PC-9 (cell line): Measurements from ENCODE around the gene ADORA2B.

ENCODE experiments used
- CTCF ChIP-seq: fragments of 200-600 bp; sonication (generic); conservative IDR thresholded peaks from 2 replicates; pipeline ENCODE4 v1.6.1; 2017; ENCODE audit warnings: mixed run types, antibody characterized with exemption, mild to moderate bottlenecking, moderate library complexity
- EZH2 ChIP-seq: fragments of 200-600 bp; sonication (generic); IDR thresholded peaks from 2 replicates; pipeline ENCODE4 v1.8.0; 2017; ENCODE audit warnings: antibody characterized with exemption, low read depth

DNA sequence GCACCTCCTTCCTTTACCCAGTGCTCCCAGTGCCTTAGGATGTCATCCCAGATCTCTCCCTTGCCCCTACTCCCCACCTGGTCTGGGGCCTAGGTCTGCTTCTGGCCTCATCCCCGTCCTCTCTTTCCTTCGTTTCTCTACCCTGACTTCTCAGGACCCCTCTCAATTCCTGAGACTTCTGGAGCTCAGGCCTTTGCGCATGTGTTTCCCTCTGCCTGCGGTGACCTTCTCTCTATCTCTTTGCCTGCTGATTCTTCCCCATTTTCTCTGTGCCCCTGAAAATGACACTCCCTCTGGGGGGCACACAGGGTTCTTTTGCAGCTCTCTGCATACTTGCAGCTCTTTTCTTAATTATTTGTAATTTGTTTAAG is 13.5 kb downstream of the ADORA2B start:
- TF ChIP-seq CTCF (no peak), EZH2 (no peak)
